GM19328 (cell line): ENCODE data around the gene TCAP.

ENCODE experiments used
- ATAC-seq: cut with Tn5 transposase; IDR thresholded peaks from one replicate; pipeline ENCODE4 v1.9.1; 2021; ENCODE audit warnings: mild to moderate bottlenecking, moderate library complexity; ENCODE audit not compliant: unreplicated experiment

Gene TCAP

DNA sequence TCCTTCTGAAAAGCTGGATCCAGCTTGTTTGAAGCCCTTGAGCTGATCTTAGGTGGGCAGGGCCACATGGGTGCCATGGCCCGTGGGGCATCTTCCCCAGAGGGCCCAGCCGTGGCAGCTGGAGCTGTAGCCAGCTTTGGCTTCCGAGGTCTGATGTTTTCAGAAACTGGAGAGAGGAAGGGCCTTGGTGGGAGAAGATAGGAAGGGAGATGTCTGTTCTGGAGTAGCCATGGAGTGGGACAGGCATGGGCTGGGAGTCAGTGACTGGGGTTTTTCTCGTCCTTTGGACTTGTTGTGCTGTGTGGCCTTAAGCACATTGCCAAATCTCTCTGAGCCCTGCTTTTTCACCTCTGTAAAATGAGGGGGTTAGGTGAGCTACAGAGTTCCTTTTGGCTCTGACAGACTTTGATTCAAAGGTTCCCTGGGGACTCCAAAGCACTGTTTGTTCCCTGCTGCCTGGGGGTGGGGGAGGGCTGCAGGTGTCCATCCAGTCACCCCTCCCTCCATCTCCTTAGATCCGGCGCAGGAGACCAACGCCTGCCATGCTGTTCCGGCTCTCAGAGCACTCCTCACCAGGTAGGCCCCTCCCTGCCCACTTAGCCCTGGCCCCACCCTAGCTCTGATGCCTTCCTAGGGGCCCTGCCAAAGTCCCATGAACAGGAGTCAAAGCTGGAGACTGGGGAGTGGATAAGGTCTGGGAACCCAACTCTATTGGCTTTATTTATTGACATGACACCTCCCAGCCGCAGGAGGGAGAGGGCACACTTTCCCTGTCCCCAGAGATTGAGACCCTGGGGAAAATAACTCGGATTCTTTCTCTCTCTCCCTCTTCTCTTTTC lies 36.3 kb upstream of the TCAP start:
- ATAC-seq: no peak

DNA sequence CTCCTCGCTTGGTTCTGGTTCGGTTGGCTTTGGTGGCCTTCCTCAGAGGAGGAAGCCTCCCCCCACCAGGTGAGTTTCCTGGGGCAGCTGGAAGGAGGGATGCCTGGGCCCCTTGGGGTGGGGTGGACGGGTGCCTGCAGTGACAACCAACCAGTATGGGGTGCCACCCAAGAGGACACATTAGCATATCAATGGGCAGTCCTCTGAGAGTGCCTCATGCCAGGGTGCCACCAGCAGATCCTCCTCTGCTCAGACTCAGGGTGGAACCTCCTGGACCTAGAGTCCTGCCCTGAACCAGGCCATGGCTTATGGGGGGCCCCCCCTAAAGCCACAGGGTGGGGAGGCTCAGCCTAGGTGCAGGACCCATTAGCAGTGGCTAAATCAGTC lies 35.7 kb upstream of the TCAP start:
- no peak for ATAC-seq

DNA sequence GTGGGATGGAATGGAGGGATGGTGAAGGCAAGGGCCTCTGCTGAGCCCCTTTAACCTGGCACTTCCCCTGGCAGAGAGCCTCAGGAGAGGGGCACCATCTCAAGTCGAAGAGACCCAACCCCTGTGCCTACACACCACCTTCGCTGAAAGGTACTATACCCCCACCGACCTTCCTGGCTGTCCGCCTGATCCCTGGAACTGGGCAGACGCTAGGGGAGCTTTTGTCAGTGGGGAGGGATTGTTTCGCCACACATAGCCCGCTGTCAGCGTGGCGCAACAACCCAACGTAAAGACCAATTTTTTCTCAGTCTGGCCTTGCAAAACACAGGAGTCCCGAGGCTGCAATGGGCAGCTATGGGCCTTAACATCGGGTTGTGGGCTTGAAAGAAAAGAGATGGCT lies 35.3 kb upstream of the TCAP start:
- ATAC-seq: no peak

DNA sequence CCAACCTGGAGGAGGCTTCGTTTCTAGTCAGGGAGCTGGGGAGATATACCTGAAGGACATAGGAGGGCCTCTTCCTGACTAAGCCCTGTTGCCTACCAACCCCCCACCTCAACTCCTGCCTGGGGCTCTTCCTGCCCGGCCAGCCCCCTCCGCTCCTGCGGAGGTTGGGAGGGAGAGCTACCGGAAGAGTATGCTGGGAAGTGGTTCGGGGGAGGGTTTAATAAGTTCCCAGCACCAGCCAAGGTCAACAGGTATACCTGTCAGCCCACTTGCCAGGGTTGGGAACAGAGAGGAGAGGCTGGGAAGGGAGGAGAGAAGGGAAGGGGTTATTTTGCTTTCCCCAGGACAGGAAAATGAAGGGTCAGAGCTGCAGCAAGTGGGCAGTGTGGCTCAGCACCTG lies 33.7 kb upstream of the TCAP start:
- no peak for ATAC-seq

DNA sequence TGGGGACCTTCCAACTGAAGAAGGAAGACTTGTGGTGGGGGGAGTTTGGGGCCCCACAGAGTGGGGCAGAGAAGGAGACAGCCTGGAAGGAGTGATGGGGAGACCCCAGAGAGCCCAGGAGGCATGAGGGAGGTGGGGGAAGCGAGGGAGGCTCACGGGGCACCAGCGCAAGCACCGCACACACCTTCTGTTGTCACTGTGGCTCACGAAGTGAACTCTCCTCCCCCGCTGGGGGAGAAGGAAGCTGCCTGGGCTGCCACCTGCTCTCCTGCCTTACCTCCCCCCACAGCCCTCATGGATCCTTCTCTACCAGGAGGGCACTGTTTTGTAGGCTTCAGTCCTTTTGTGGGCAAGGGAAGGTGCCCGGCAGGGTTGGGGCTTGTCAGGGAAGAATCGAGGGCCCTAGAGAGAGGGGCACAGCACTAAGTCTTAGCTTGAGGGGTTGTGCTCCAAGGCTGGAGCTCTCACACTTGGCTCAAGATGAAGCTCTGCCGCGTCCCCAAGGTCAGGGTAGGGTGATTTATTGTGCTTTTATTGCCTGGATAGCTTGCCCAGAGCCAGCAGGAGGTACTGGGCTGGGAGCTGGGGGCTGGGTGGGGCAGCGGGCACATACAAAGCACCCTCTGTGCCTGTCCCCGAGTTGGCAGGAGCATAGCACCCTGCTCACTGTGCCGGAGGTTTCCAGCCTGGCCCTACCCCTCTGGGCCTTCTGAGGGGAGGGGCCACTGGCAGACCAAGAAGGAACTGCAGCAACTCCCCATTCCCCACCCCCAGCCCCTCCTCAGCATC lies 32.8 kb upstream of the TCAP start:
- ATAC-seq: no peak

DNA sequence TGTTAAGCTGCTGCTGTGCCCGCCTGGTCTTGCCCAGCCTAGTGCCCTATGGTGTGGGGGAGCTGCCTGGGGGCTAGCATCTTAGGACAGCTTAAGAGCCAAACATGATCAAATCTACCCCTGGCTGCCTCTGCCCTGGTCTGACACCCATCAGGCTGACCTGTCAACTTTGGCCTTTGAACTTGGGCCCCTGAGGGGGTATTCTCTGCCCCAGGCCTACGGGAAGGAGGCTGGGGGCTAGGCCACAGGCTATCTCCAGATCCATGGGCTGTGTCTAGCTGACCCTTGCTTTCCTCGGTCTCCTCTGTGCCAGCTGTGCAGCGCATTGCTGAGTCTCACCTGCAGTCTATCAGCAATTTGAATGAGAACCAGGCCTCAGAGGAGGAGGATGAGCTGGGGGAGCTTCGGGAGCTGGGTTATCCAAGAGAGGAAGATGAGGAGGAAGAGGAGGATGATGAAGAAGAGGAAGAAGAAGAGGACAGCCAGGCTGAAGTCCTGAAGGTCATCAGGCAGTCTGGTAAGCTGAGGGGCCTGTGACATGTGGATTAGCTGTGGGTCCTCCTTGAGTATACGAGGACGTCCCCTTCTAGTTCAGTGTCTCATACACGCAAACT lies 31.5 kb upstream of the TCAP start:
- no peak for ATAC-seq

DNA sequence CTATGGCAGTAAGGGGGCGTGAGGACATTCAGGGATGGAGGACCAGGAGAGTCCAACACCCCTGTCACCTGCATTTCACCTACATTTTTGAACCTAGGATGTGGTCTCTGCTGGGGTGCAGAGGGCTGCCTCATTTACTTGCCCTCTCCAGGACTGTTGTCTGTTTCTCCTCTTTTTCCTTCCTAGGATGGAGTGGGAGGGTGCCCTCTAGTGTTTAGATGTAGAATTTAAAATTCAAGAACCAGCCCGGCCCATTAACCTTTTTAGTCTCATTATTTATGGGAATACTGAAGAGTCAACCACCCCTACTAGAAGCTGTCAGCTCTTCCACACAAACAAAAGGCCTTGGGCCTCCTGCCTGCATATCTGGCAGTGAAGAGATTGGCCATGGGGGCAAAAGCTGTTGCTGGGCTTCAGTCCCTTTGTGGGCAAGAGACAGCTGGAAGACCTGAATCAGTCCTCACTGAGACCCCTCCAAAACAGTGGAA lies 30.7 kb upstream of the TCAP start:
- no peak for ATAC-seq

DNA sequence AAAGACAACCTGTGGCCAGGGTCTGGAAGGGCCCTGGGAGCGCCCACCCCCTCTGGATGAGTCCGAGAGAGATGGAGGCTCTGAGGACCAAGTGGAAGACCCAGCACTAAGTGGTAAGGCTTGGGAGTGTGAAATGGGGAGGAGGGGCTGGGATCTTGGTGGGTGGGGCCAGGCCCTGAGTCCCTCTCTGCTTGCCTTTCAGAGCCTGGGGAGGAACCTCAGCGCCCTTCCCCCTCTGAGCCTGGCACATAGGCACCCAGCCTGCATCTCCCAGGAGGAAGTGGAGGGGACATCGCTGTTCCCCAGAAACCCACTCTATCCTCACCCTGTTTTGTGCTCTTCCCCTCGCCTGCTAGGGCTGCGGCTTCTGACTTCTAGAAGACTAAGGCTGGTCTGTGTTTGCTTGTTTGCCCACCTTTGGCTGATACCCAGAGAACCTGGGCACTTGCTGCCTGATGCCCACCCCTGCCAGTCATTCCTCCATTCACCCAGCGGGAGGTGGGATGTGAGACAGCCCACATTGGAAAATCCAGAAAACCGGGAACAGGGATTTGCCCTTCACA lies 29.5 kb upstream of the TCAP start:
- no peak for ATAC-seq

DNA sequence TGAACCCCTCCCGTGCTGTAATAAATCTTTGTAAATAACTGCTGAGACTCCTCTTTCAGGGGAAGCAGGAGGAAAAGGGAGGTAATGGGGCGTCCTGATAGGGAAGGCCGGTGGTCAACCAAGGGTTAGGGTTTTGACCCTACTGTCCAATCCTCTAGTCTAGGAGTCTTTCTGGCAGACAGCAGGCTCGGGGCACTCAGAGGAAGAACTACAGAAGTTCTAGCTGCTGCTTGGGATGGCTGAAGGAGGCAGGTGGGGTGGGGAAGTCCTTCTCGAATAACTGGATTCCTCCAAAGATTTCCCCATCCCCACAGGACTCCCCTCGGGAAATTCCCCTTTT lies 28.6 kb upstream of the TCAP start:
- ATAC-seq: peak; percentile 9

DNA sequence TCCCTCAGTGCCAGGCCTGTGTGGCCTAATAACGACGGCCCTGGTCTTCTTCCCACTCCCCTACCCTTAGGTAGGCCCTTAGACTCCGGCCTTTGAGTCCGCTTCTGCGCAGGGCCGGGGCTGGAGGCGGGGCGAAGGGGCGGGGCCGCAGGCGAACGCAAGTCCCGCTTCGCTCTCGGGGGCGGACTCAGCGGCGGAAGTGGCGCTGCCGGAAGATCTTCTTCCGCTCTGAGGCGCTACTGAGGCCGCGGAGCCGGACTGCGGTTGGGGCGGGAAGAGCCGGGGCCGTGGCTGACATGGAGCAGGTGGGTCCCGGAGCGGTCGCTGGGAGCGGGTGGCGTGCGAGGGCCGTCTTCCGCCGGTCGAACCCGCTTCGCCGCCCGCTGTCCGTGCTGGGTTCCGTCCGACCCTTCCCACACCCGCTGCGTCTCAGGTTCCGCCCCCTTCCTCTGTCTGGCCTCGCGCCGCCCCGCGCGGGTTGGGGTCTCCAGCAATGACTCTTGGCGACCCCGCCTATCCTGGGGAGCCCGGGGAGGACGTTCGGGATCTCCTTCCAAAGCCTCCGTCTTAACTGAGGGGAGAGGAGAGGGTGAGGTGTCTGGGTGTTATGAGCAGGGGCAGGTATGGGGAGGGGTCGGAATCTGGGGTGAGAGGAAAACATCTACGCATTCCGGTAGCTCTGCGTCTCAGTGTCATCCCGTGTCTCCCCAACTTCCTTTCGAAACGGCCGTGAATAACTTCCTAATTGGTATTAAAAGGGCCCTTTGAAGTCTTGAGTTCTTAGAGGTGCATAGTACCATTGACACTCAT lies 28.0 kb upstream of the TCAP start, which contains the start of gene STARD3:
Gene STARD3 (plus strand): TSS at position 218 of the 810 bp plus-strand sequence. CDS start 16,388 bp downstream, outside the sequence.
- peak; percentile 67 for ATAC-seq

DNA sequence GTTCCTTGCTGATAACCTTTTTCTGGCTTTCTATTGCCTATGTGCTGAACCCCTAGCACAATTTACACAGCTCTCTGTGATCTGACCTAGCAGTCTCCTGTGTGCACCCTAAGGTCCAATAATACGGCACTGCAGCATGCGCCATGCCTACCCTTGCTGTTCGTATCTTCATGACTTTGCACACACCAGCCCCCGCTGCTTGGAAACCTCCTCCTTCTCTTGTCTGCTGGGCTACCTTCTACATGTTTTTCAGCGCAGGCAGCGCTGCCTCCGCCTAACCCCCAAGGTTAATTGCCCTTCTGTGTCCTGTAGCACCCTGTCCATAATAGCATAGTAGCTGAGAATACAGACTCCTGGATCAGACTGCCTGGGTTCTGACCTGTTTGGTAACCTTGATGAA lies 26.8 kb upstream of the TCAP start:
- ATAC-seq: no peak

DNA sequence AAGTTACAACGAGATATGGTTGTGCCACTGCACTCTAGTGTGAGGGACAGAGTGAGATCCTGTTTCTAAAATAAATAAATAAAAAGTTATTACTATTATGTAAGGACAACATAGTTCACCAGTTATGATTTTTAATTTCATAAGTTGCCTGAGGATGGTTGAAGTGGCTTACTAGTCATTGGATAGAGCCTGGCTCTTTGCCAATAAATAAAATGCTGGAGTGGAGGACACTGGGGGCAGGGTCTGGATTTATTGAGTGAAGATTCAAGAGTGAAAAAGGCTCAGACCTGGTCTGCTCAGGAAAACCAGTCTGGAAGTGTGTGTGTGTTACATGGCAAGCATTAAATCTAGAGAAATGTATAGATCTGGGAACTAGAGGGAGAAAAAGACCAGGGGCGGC lies 26.1 kb upstream of the TCAP start:
- no peak for ATAC-seq

DNA sequence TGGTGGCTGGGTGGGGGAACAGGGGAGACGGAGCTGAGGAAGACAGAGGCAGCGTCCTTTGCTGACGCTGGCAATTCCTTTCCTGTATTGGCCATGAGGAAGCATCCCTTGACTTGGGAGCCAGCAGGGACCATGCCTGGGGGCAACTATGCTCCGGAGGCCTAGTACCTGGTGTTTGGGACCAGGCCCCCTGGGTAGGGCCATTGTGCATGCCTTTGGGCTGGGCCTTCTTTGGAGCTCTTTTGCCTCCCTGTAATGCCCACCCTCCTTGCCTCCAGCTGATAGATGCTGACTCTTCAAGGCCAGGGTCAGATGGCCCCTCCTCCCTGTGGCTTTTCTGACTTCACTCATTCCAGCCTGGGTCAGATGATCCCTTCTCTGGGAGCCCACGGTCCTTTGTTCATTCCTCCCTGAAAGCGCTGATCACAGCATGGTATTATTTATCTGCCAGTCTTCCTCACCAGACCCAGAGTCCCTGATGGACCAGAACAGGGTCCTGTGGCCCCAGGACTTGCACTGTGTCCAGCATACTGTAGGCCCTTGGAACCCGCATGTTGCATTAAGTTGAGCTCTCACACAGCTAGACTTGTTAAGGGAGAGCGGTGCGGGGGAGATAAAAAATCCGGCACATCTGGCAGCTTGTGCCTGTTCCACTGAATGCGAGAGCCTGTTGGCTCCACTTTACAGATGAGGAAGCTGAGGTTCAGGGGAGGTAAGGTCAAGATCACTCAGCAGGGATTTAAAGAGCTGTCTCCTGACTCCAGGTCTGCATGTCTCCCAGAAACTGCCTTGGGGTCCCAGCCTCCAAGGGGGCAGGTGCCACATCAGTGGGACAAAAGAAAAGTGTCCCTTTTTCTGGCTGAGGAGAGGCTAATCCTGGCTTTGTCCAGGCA lies 25.3 kb upstream of the TCAP start:
- no peak for ATAC-seq

DNA sequence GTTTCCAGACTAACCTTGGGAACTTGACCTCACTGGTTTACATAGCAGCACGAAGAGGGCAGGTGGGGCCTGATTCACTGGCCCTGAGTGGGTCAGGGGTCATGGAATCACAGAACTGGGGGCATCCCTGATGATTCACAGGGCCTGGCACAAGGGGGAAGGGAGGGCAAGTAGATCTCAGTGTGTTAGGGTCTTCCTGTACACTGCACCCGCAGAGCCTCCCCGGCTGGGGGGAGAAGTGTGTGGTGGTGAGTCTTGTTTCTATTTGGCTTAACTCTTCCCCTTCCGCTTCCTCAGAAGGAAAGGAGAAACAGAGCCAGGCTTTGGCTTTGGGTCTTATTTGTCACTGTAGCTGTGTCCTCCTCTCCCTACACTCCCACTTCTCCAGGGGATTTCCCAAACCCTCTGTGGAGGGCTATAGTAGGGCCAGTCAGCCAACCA lies 24.5 kb upstream of the TCAP start:
- ATAC-seq: no peak

DNA sequence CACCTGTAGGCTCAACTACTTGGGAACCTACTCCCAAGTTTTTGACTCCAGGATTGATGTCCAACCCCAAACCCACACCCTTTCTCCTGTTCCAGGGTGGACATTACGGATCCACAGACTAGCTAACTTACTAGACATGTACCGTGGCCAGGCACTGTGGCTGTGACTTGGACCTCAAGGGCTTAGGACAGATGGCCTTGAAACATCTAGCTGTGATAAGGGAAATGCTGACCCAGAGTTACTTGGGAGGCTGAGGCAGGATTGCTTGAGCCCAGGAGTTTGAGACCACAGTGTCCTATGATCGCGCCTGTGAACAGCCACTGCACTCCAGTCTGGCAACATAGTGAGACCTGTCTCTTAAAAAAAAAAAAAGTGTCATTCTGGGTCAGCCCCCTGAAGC lies 24.1 kb upstream of the TCAP start:
- no peak for ATAC-seq

DNA sequence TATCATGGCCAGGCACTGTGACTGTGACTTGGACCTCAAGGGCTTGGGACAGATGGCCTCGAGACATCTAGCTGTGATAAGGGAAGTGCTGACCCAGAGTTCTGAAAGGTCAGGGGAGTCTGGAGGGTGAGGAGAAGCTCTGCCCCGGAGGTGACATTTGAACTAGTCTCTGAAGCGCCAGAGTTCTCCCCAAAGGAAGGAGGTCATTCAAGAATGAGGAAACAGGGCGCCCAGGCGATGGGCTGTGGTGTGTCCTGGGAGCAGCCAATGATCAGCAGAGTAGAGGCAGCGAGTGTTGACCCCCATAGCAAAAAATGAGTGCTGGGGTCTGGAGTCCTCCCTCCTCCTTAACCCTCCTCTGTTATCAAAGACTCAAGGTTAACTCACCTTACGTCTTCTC lies 23.3 kb upstream of the TCAP start:
- ATAC-seq: no peak

DNA sequence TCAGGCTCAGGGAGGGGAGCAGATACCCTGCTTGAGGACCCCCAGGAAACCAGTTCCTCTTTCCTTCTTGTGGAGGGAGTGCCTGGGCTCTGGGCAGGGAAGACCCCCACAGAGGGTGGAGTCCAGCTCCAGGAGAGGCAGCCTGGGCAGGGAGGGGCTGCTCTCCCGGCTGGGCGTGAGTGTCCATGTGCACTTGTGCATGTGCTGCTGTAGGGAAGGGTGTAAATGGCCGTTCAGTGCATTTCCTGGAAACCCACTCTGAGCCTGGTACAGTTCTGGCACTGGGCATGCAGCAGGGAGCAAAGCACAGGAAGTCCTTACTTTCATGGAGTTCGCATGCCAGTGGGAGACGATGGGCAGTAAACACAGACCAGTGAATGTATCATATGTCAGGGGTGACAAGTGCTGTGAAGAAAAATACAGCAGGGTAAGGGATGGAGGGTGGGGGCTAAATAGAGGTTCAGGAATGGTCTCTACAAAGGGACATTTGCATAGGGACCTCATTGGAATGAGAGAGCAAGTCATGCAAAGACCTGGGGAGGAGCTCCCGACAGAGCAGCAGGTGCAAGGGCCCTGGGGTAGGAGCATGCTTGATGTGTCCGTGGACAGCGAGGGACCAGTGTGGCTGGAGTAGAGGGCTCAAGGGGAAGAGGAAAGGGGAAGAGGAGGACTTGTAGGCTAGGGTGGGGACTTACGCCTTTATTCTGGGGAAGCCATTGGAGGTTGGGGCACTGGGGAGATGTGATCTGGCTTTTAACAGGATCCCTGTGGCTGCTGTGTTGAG lies 22.7 kb upstream of the TCAP start:
- no peak for ATAC-seq

DNA sequence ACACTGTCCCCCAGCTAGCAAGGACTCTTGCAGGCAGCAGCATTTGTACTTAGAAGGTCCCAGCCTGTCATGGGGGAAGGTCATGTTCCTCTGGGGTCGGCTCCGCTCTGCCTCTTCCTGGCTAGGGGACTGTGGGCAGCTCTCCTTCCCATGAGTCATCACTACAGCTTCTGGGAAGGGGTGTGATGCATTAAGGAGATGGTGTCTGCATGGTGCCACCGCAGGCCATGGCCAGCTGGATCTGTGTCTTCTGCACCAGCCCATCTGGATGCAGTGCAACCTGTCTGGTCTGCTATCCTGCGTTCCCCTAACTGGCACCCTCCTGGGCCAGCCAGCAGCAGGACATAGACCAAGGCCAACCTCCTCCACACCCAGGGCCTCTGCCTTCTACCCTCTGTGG lies 21.9 kb upstream of the TCAP start:
- no peak for ATAC-seq

DNA sequence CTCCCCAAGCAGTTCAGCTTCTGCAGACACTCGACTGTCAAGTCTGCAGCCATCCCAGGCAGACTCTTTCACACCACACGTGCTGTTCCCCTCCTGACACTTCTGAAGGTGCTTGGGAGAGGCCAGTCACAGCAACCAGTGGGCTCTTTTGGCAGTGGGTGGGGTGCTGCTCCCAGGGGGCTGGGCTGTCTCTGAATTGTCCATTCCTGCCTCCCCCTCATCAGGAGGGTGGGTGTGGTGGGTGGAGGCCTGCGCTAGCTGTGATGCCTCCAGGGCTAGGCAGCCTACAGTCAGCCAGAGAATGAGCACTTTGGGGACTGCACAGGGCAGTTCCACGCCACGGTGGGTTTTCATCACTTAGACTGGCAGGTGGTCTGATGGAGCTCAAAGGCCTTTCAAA lies 17.9 kb upstream of the TCAP start:
- no peak for ATAC-seq
